Spleen (tissue), 11 donors: ENCODE measurements around the gene ADM2. TPM values are rescaled to one million over a fixed set of nuclear protein-coding genes. Genes with fewer than 3 reads are reported as not detected.
A peak's percentile ranks its signal among the peaks of the same experiment; 100 is the strongest.

Experiments
- DNase-seq: peaks from one replicate; pipeline ENCODE4 v3.0.0-alpha.2; 2020
- H3K27ac ChIP-seq, 8 donors: fragments of 200-600 bp; sonication (generic) in 7 of 8; 1 replicate in 4 of 8; 2 replicates in 4 of 8; pipeline versions ENCODE4 v1.5.0 to v1.8.0; 2016 to 2021; ENCODE audit warnings: inconsistent platforms in 4 of 8, mild to moderate bottlenecking in 4 of 8, moderate library complexity in 1 of 8
- H3K27me3 ChIP-seq, 7 donors: fragments of 200-600 bp; sonication (generic) in 6 of 7; replicated peaks in 1 of 7; 1 replicate in 4 of 7; 2 replicates in 3 of 7; pipeline versions ENCODE4 v1.5.0 to v1.8.0; 2016 to 2021; ENCODE audit warnings: inconsistent platforms in 3 of 7, mild to moderate bottlenecking in 1 of 7
- H3K36me3 ChIP-seq, 6 donors: fragments of 200-600 bp; sonication (generic) in 5 of 6; 1 replicate in 4 of 6; 2 replicates in 2 of 6; pipeline versions ENCODE4 v1.5.0 to v1.8.0; 2016 to 2021; ENCODE audit warnings: inconsistent platforms in 2 of 6
- H3K4me1 ChIP-seq, 6 donors: fragments of 200-600 bp; sonication (generic) in 5 of 6; 1 replicate in 3 of 6; 2 replicates in 3 of 6; pipeline versions ENCODE4 v1.5.0 to v1.8.0; 2016 to 2021; ENCODE audit warnings: inconsistent platforms in 3 of 6
- H3K4me3 ChIP-seq, 8 donors: fragments of 200-600 bp; sonication (generic) in 7 of 8; 1 replicate in 4 of 8; 2 replicates in 4 of 8; pipeline versions ENCODE4 v1.5.0 to v1.8.0; 2016 to 2021; ENCODE audit warnings: inconsistent platforms in 4 of 8, mild to moderate bottlenecking in 4 of 8, moderate library complexity in 2 of 8
- H3K9me3 ChIP-seq, 8 donors: fragments of 200-600 bp; sonication (generic) in 7 of 8; 1 replicate in 4 of 8; 2 replicates in 4 of 8; pipeline versions ENCODE4 v1.5.0 to v1.8.0; 2016 to 2021; ENCODE audit warnings: inconsistent platforms in 4 of 8
- POLR2A ChIP-seq, 3 donors: fragments of 450-650 bp; IDR thresholded peaks; one replicate each; pipeline ENCODE4 v1.5.1; 2017; ENCODE audit warnings: antibody characterized with exemption in 3 of 3, mild to moderate bottlenecking in 1 of 3
- POLR2AphosphoS5 ChIP-seq, 3 donors: sonication (generic); formaldehyde crosslinking; IDR thresholded peaks; one replicate each; pipeline ENCODE4 v1.5.1; 2017; ENCODE audit warnings: antibody characterized with exemption in 3 of 3
- WGBS, 5 donors: extraction: QIAGEN DNeasy Blood & Tissue Kit in 3 of 5; methylation state at CpG; one replicate each; pipeline versions ENCODE4 v1.1.5 to v1.1.7; 2013 to 2018; 5-methylcytosine and 5-hydroxymethylcytosine counted together
- intact Hi-C: fragments of 100-400 bp; cut with DNase I; formaldehyde crosslinking; loops from one replicate; pipeline ENCODE4 v1.15.0; 2023; ENCODE audit warnings: low total_unique reads
- polyA plus RNA-seq, 3 donors: library from polyadenylated mRNA; stranded (reverse); fragments of 200-250 nt; gene quantifications; one replicate each; pipeline ENCODE4 v1.2.1, GENCODE V29; 2013
- total RNA-seq, 7 donors: library from RNA; depleted of rRNA in 3 of 7; stranded (reverse); fragments of >200 nt in 3 of 7; fragmentation: NEBNext Ultra II Directional in 4 of 7; extraction: Animal tissue kit (Norgen Biotek cat#: 25700) in 4 of 7; gene quantifications; one replicate each; pipeline versions ENCODE4 v1.1.0 to v1.2.1, GENCODE V29; 2016 to 2021
- TF ChIP-seq, protein P1 (sequence below), 11 experiments: fragments of 200-600 bp in 7 of 11; fragments of 450-650 bp in 4 of 11; sonication (generic) in 4 of 11; IDR thresholded peaks in 8 of 11; conservative IDR thresholded peaks in 3 of 11; 1 replicate in 7 of 11; 2 replicates in 4 of 11; pipeline versions ENCODE4 v1.4.0 to v1.8.0; 2016 to 2021; ENCODE audit warnings: antibody characterized with exemption in 11 of 11, inconsistent platforms in 4 of 11, mild to moderate bottlenecking in 1 of 11
- donor health status: healthy with polysubstance abuse.
- donor health status: DM: no; HTN: no; CAD: no; lungs with moderate emphysema.
- donor health status: DM: no; HTN: no; CAD: no.
- donor health status: Bipolar disorder and iron deficiency.
- donor health status: healthy.
- donor health status: DM: no; HTN: no; CAD: no.
- donor health status: DM: yes; HTN: yes; CAD: no.

ADM2 gene
- total and polyA plus RNA-seq, 10 donors, result 0.74 to 3.5 (median 2.0) TPM

DNA sequence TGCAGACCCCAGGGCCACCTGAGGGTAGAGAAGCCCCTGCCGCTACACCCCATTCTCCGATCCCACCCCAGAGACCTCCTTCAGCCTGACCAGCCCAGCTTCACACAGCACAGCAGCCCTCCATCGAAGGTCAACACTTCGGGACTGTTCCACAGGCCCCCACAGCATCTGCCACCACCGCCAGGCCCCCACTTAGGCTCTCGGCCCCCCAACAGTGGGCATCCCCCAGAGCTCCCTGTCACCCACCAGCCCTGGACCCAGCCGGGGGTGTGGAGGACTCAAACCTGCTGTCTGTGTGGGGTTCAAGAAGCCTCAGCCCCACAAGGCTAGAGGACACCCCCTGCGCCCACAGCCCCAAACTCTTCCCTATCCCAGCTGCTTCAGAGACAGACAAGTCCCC, 12.7 kb upstream of the ADM2 start:
- Histone ChIP-seq H3K27ac (peak overlapping the region in 6 of 8 donors; percentile 23 to 90 (median 81)), H3K4me1 (peaks cover 43 to 66% (median 57%) of the 10 kb centered on the region in 6 donors), H3K9me3 (no peaks in the 10 kb centered on the region), H3K4me3 (no peak overlapping the region), H3K27me3 (no peaks in the 10 kb centered on the region), H3K36me3 (peaks cover 4 to 48% (median 45%) of the 10 kb centered on the region in 6 donors)
- no peak for DNase-seq
- TF ChIP-seq, protein P1, sequence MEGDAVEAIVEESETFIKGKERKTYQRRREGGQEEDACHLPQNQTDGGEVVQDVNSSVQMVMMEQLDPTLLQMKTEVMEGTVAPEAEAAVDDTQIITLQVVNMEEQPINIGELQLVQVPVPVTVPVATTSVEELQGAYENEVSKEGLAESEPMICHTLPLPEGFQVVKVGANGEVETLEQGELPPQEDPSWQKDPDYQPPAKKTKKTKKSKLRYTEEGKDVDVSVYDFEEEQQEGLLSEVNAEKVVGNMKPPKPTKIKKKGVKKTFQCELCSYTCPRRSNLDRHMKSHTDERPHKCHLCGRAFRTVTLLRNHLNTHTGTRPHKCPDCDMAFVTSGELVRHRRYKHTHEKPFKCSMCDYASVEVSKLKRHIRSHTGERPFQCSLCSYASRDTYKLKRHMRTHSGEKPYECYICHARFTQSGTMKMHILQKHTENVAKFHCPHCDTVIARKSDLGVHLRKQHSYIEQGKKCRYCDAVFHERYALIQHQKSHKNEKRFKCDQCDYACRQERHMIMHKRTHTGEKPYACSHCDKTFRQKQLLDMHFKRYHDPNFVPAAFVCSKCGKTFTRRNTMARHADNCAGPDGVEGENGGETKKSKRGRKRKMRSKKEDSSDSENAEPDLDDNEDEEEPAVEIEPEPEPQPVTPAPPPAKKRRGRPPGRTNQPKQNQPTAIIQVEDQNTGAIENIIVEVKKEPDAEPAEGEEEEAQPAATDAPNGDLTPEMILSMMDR (IDR thresholded peaks at IDR 0.05 in 8 of 11, conservative IDR thresholded peaks at IDR 0.05 in 3 of 11), result no peak
- no peak for TF ChIP-seq POLR2A (IDR thresholded peaks at IDR 0.05)
- no peak for TF ChIP-seq POLR2AphosphoS5 (IDR thresholded peaks at IDR 0.05)
- WGBS, 5 donors, result 78 to 88% (median 84%) methylated on average over 4 to 8 of the region's 8 CpGs
- intact Hi-C loops, result no loop called here

DNA sequence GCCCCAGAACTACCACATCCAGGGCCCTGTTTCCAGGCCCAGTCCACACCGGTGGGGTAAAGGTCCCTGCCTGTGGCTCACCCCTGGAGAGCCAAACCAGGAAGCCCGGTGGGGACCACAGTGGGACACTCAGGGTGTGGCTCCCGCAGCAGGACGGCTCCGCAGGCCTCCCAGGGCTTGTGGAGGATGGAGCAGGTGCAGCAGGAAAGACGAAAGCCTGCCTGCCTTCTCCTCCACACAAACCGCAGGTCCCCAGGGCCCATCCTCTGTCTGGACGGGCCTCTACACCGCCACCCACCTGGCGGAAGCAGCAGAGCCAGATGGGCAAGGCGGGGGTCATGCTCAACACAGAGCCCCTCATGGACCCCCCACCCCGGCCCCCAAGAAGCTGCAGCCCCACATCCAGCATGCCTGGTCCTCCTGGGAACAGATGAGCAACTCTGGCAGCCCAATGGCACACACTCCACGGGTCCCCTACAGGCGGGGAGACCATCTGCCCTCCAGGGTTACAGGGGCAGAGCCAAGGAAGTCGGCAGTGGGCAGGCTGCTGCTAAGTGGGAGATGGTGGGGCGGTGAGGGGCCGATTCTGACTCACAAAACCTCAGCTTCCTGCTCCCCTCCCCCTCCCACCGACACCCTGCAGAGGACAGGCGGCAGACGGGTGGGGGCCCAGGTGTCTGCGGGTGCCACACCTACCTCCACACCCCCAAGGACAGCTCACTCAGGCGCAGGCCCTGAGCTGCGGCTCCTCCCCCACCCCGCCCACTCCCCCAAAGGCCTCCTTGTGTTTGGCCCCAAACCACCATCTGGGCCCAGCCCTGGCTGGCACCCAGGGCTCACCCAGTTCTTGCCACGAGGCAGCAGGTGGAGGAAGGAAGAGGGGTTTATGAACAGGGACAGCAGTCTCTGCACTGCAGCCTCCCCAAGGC, 11.7 kb upstream of the ADM2 start:
- peak; percentile 98 for DNase-seq
- TF ChIP-seq, protein P1 (IDR thresholded peaks at IDR 0.05 in 8 of 11, conservative IDR thresholded peaks at IDR 0.05 in 3 of 11), result peak in 5 of 11 experiments; percentile 10 to 44 (median 21)
- no peak for TF ChIP-seq POLR2A (IDR thresholded peaks at IDR 0.05)
- peak; percentile 83 to 86 (median 84) for TF ChIP-seq POLR2AphosphoS5 (IDR thresholded peaks at IDR 0.05)
- peak overlapping the region; percentile 51 to 90 (median 78) for H3K27ac ChIP-seq

DNA sequence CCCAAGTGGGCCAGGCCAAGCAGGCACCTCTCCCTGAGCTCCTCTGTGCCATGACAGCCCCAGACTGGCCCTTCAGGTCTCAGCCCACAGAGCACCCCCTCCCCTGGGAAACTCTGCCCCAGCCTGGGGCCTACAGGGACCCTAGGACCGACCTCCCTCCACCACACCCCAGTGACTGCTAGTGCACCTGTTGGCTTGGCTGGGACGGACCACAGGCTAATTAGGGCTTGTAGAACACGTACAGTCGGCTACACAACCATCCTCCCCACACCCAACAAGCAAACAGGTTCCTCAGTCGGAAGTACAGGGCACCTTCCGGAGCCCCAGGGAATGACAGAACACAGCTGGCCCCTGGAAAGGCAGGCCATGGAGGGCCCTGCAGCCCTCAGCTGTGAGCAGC, 10.9 kb upstream of the ADM2 start:
- H3K4me3 ChIP-seq, result peak overlapping the region in 2 of 8 donors; percentile 25 to 59

More for the DNA sequence above, 11.7 kb upstream of the ADM2 start:
- 5 to 60% (median 16%) methylated on average over 7 to 25 of the region's 25 CpGs for WGBS, 5 donors
- Histone ChIP-seq H3K36me3 (peaks cover 0 to 38% (median 35%) of the 10 kb centered on the region in 6 donors), H3K4me3 (peak overlapping the region in 4 of 8 donors; percentile 2 to 59 (median 26)), H3K27me3 (no peaks in the 10 kb centered on the region), H3K9me3 (no peaks in the 10 kb centered on the region), H3K4me1 (peaks cover 47 to 73% (median 63%) of the 10 kb centered on the region in 6 donors)
- intact Hi-C loops, result loop anchor here (10.0 kb wide), 1 partner anchor 125 kb away; the partner anchor contains the start of gene PPP6R2

More for the DNA sequence above, 10.9 kb upstream of the ADM2 start:
- Histone ChIP-seq H3K27me3 (no peaks in the 10 kb centered on the region), H3K9me3 (no peaks in the 10 kb centered on the region), H3K4me1 (peaks cover 52 to 78% (median 67%) of the 10 kb centered on the region in 6 donors), H3K27ac (peak overlapping the region; percentile 51 to 90 (median 78)), H3K36me3 (peaks cover 0 to 29% (median 26%) of the 10 kb centered on the region in 6 donors)
- TF ChIP-seq, protein P1 (IDR thresholded peaks at IDR 0.05 in 8 of 11, conservative IDR thresholded peaks at IDR 0.05 in 3 of 11), result no peak
- TF ChIP-seq POLR2A (IDR thresholded peaks at IDR 0.05), result no peak
- no peak for TF ChIP-seq POLR2AphosphoS5 (IDR thresholded peaks at IDR 0.05)
- 23 to 65% (median 45%) methylated on average over 5 to 6 of the region's 6 CpGs for WGBS, 5 donors
- intact Hi-C loops, result loop anchor here (10.0 kb wide), 1 partner anchor 126 kb away; the partner anchor contains the start of gene PPP6R2
- DNase-seq, result no peak
